T-helper 17 cell (primary cell): Measurements from ENCODE around the gene MLN. TPM values are rescaled to one million over a fixed set of nuclear protein-coding genes. Genes with fewer than 3 reads are reported as not detected.

Experiments
- ATAC-seq: fragments of 150-1000 bp; cut with Tn5 transposase; 2 replicates; pipeline ENCODE4 v1.10.0; 2021; ENCODE audit warnings: mild to moderate bottlenecking, moderate library complexity
- DNase-seq, 3 donors: peaks; one replicate each; pipeline versions ENCODE4 v3.0.0 to v3.0.0-alpha.2; 2020 to 2021
- H3K9me3 ChIP-seq: one replicate; pipeline ENCODE4 v1.7.0; 2013; ENCODE audit warnings: low read length, mild to moderate bottlenecking; ENCODE audit not compliant: control insufficient read depth, poor library complexity, severe bottlenecking
- H3K27ac Mint-ChIP-seq: one replicate; pipeline ENCODE4 v1.8.0; 2022; ENCODE audit warnings: mild to moderate bottlenecking, moderate library complexity, mixed read lengths
- H3K27me3 Mint-ChIP-seq: one replicate; pipeline ENCODE4 v1.8.0; 2022; ENCODE audit warnings: mixed read lengths
- H3K36me3 Mint-ChIP-seq: one replicate; pipeline ENCODE4 v1.8.0; 2022; ENCODE audit warnings: low read depth, mixed read lengths
- H3K4me1 Mint-ChIP-seq: one replicate; pipeline ENCODE4 v1.8.0; 2022; ENCODE audit warnings: mild to moderate bottlenecking, mixed read lengths
- H3K4me3 Mint-ChIP-seq: one replicate; pipeline ENCODE4 v1.8.0; 2022; ENCODE audit warnings: mild to moderate bottlenecking, moderate library complexity, mixed read lengths
- total RNA-seq, 4 donors: library from RNA in 2 of 4; stranded (reverse) in 2 of 4; gene quantifications; one replicate each; pipeline ENCODE4 v1.2.3 and lab custom pipeline; 2022 to 2026

The MLN gene
- total RNA-seq, 2 donors from 2014 or later: not detected

GRCh38 chr6:33774774-33775173, 29.0 kb downstream of the MLN start:
- Mint-ChIP-seq H3K4me1 (peaks cover 7% of the 10 kb centered on the region), H3K27ac (peak overlapping the region; percentile 74), H3K27me3 (no peaks in the 10 kb centered on the region), H3K36me3 (peaks cover 2% of the 10 kb centered on the region), H3K4me3 (no peak overlapping the region)
- no peak for ATAC-seq
- no peak for DNase-seq
- H3K9me3 ChIP-seq: no peaks in the 10 kb centered on the region

- DNase-seq: no peak
- Mint-ChIP-seq H3K27me3 (peaks cover 5% of the 10 kb centered on the region), H3K27ac (no peak overlapping the region), H3K36me3 (peaks cover 2% of the 10 kb centered on the region), H3K4me3 (no peak overlapping the region), H3K4me1 (peaks cover 10% of the 10 kb centered on the region)
- no peak for ATAC-seq
- H3K9me3 ChIP-seq: no peaks in the 10 kb centered on the region
These were observed 30.8 kb downstream of the MLN start for GRCh38 chr6:33772902-33773472.

- Mint-ChIP-seq H3K4me1 (peaks cover 10% of the 10 kb centered on the region), H3K27ac (peak overlapping the region; percentile 47), H3K36me3 (peaks cover 2% of the 10 kb centered on the region), H3K27me3 (peaks cover 5% of the 10 kb centered on the region), H3K4me3 (no peak overlapping the region)
- DNase-seq (no peak), ATAC-seq (peak; percentile 16)
- H3K9me3 ChIP-seq: no peaks in the 10 kb centered on the region
These were observed 31.5 kb downstream of the MLN start for GRCh38 chr6:33772082-33772830.

GRCh38 chr6:33771146-33772081, 32.4 kb downstream of the MLN start:
- Mint-ChIP-seq H3K4me1 (peaks cover 10% of the 10 kb centered on the region), H3K4me3 (no peak overlapping the region), H3K27me3 (peaks cover 9% of the 10 kb centered on the region), H3K36me3 (peaks cover 2% of the 10 kb centered on the region), H3K27ac (peak overlapping the region; percentile 24)
- H3K9me3 ChIP-seq: no peaks in the 10 kb centered on the region
- DNase-seq: peak; percentile 52 to 61 (median 57)
- peak; percentile 77 for ATAC-seq

GRCh38 chr6:33770833-33771145, 33.0 kb downstream of the MLN start:
- H3K9me3 ChIP-seq: no peaks in the 10 kb centered on the region
- Mint-ChIP-seq H3K27me3 (peaks cover 14% of the 10 kb centered on the region), H3K27ac (peak overlapping the region; percentile 24), H3K4me1 (peaks cover 10% of the 10 kb centered on the region), H3K36me3 (peaks cover 2% of the 10 kb centered on the region), H3K4me3 (no peak overlapping the region)
- DNase-seq (no peak), ATAC-seq (no peak)

GRCh38 chr6:33770124-33770832, 33.5 kb downstream of the MLN start:
- no peaks in the 10 kb centered on the region for H3K9me3 ChIP-seq
- Mint-ChIP-seq H3K36me3 (peaks cover 2% of the 10 kb centered on the region), H3K4me3 (no peak overlapping the region), H3K27ac (no peak overlapping the region), H3K27me3 (peaks cover 18% of the 10 kb centered on the region), H3K4me1 (peaks cover 10% of the 10 kb centered on the region)
- no peak for ATAC-seq
- DNase-seq: no peak

GRCh38 chr6:33769248-33769821, 34.5 kb downstream of the MLN start:
- ATAC-seq (no peak), DNase-seq (no peak)
- Mint-ChIP-seq H3K4me3 (no peak overlapping the region), H3K27me3 (peaks cover 24% of the 10 kb centered on the region), H3K4me1 (peaks cover 10% of the 10 kb centered on the region), H3K27ac (no peak overlapping the region), H3K36me3 (peaks cover 2% of the 10 kb centered on the region)
- H3K9me3 ChIP-seq: no peaks in the 10 kb centered on the region

- DNase-seq: peak; percentile 42 to 66 (median 43)
- Mint-ChIP-seq H3K4me3 (no peak overlapping the region), H3K36me3 (peaks cover 2% of the 10 kb centered on the region), H3K4me1 (peaks cover 10% of the 10 kb centered on the region), H3K27ac (no peak overlapping the region), H3K27me3 (peaks cover 30% of the 10 kb centered on the region)
- no peaks in the 10 kb centered on the region for H3K9me3 ChIP-seq
- ATAC-seq: peak; percentile 77
These were observed 35.1 kb downstream of the MLN start for GRCh38 chr6:33768644-33769120.

- H3K4me1 Mint-ChIP-seq: peaks cover 7% of the 10 kb centered on the region
- DNase-seq (no peak), ATAC-seq (no peak)
- no peaks in the 10 kb centered on the region for H3K9me3 ChIP-seq
- no peak overlapping the region for H3K4me3 Mint-ChIP-seq
- no peak overlapping the region for H3K27ac Mint-ChIP-seq
- no peaks in the 10 kb centered on the region for H3K36me3 Mint-ChIP-seq
- peaks cover 30% of the 10 kb centered on the region for H3K27me3 Mint-ChIP-seq
These were observed 36.6 kb downstream of the MLN start for GRCh38 chr6:33766921-33767907.

- DNase-seq (no peak), ATAC-seq (no peak)
- H3K27me3 Mint-ChIP-seq: peaks cover 30% of the 10 kb centered on the region
- peaks cover 6% of the 10 kb centered on the region for H3K4me1 Mint-ChIP-seq
- no peak overlapping the region for H3K27ac Mint-ChIP-seq
- no peaks in the 10 kb centered on the region for H3K36me3 Mint-ChIP-seq
- no peaks in the 10 kb centered on the region for H3K9me3 ChIP-seq
- H3K4me3 Mint-ChIP-seq: no peak overlapping the region
These were observed 38.4 kb downstream of the MLN start for GRCh38 chr6:33765368-33765767.

- DNase-seq: no peak
- peaks cover 6% of the 10 kb centered on the region for H3K4me1 Mint-ChIP-seq
- ATAC-seq: no peak
These were observed 39.8 kb downstream of the MLN start for GRCh38 chr6:33764036-33764435.

GRCh38 chr6:33763483-33763882, 40.3 kb downstream of the MLN start:
- Mint-ChIP-seq H3K4me3 (no peak overlapping the region), H3K27me3 (peaks cover 28% of the 10 kb centered on the region), H3K27ac (no peak overlapping the region), H3K36me3 (no peaks in the 10 kb centered on the region), H3K4me1 (peaks cover 4% of the 10 kb centered on the region)
- H3K9me3 ChIP-seq: no peaks in the 10 kb centered on the region
- DNase-seq (no peak), ATAC-seq (no peak)

More at GRCh38 chr6:33764036-33764435, 39.8 kb downstream of the MLN start:
- Mint-ChIP-seq H3K36me3 (no peaks in the 10 kb centered on the region), H3K27ac (no peak overlapping the region), H3K27me3 (peaks cover 30% of the 10 kb centered on the region), H3K4me3 (no peak overlapping the region)
- H3K9me3 ChIP-seq: no peaks in the 10 kb centered on the region
